Neural cell (in vitro differentiated cells): ENCODE measurements around the gene FBXO34. TPM values are rescaled to one million over a fixed set of nuclear protein-coding genes. Genes with fewer than 3 reads are reported as not detected.

ENCODE experiments used
- H2AFZ ChIP-seq: fragments of 200-600, 300-800 bp; sonication (generic), shearing (Covaris generic); 2 replicates; pipeline ENCODE4 v1.6.0; 2014; ENCODE audit warnings: low read depth, mild to moderate bottlenecking, antibody characterized with exemption, low read length, moderate library complexity
- H3F3A ChIP-seq: fragments of 200-600 bp; shearing (Covaris generic); 2 replicates; pipeline ENCODE4 v1.6.1; 2016; ENCODE audit warnings: mild to moderate bottlenecking, moderate library complexity, mixed read lengths, antibody characterized with exemption, low read length; ENCODE audit not compliant: insufficient read depth, poor library complexity, severe bottlenecking
- H3K27ac ChIP-seq: fragments of 200-600, 300-800 bp; sonication (generic), shearing (Covaris generic); 2 replicates; pipeline ENCODE4 v1.5.1; 2014; ENCODE audit warnings: mild to moderate bottlenecking, low read length, moderate library complexity
- H3K27me3 ChIP-seq: fragments of 300-800, 200-600 bp; sonication (generic), shearing (Covaris generic); 2 replicates; pipeline ENCODE4 v1.6.0; 2014; ENCODE audit warnings: mild to moderate bottlenecking, low read depth, low read length, moderate library complexity; ENCODE audit not compliant: insufficient read depth
- H3K36me3 ChIP-seq: fragments of 300-800, 200-600 bp; sonication (generic), shearing (Covaris generic); 2 replicates; pipeline ENCODE4 v1.5.1; 2014; ENCODE audit warnings: mild to moderate bottlenecking, antibody characterized with exemption, low read length, moderate library complexity; ENCODE audit not compliant: insufficient read depth
- H3K4me2 ChIP-seq: fragments of 300-800, 200-600 bp; sonication (generic), shearing (Covaris generic); 2 replicates; pipeline ENCODE4 v1.6.0; 2014; ENCODE audit warnings: mild to moderate bottlenecking, low read length
- H3K4me3 ChIP-seq: fragments of 300-800, 200-600 bp; sonication (generic), shearing (Covaris generic); 2 replicates; pipeline ENCODE4 v1.5.1; 2014; ENCODE audit warnings: mild to moderate bottlenecking, low read length, moderate library complexity
- H3K79me2 ChIP-seq: fragments of 200-600 bp; shearing (Covaris generic); replicated peaks from 2 replicates; pipeline ENCODE4 v1.6.0; 2014; ENCODE audit warnings: mild to moderate bottlenecking, low read length, moderate library complexity; ENCODE audit not compliant: insufficient read depth
- H3K9ac ChIP-seq: fragments of 300-800, 200-600 bp; sonication (generic), shearing (Covaris generic); 2 replicates; pipeline ENCODE4 v1.6.1; 2016; ENCODE audit warnings: mild to moderate bottlenecking, low read length, mixed read lengths
- H3K9me2 ChIP-seq: fragments of 200-600 bp; shearing (Covaris generic); 2 replicates; pipeline ENCODE4 v1.6.1; 2016; ENCODE audit warnings: mild to moderate bottlenecking, low read length, mixed read lengths; ENCODE audit not compliant: insufficient read depth
- H3K9me3 ChIP-seq: fragments of 200-600, 300-800 bp; sonication (generic), shearing (Covaris generic); 2 replicates; pipeline ENCODE4 v1.6.1; 2016; ENCODE audit warnings: mild to moderate bottlenecking, mixed run types, low read length, moderate library complexity, mixed read lengths
- H4K20me1 ChIP-seq: fragments of 200-600 bp; shearing (Covaris generic); 2 replicates; pipeline ENCODE4 v1.6.1; 2016; ENCODE audit warnings: mild to moderate bottlenecking, mixed run types; ENCODE audit not compliant: insufficient read depth
- EP300 ChIP-seq: fragments of 450-650 bp; conservative IDR thresholded peaks from 2 replicates; pipeline ENCODE4 v1.6.1; 2014; ENCODE audit warnings: antibody characterized with exemption, mild to moderate bottlenecking, moderate library complexity; ENCODE audit not compliant: poor library complexity, severe bottlenecking
- EZH2 ChIP-seq: fragments of 200-600, 300-800 bp; shearing (Covaris generic), sonication (generic); IDR thresholded peaks from 2 replicates; pipeline ENCODE4 v1.6.1; 2014; ENCODE audit warnings: antibody characterized with exemption, low read length, borderline replicate concordance, mild to moderate bottlenecking; ENCODE audit not compliant: insufficient read depth, poor library complexity, severe bottlenecking
- MXI1 ChIP-seq: fragments of 450-650 bp; conservative IDR thresholded peaks from 2 replicates; pipeline ENCODE4 v1.6.1; 2014; ENCODE audit warnings: antibody characterized with exemption, mild to moderate bottlenecking; ENCODE audit not compliant: poor library complexity, severe bottlenecking
- POLR2AphosphoS5 ChIP-seq: IDR thresholded peaks from 2 replicates; pipeline ENCODE4 v1.6.1; 2012
- RAD21 ChIP-seq: fragments of 450-650 bp; conservative IDR thresholded peaks from 2 replicates; pipeline ENCODE4 v1.6.1; 2014; ENCODE audit warnings: antibody characterized with exemption, mild to moderate bottlenecking, moderate library complexity
- SMC3 ChIP-seq: fragments of 450-650 bp; conservative IDR thresholded peaks from 2 replicates; pipeline ENCODE4 v1.6.1; 2014; ENCODE audit warnings: antibody characterized with exemption, mild to moderate bottlenecking, moderate library complexity; ENCODE audit not compliant: poor library complexity
- TAF1 ChIP-seq: IDR thresholded peaks from 2 replicates; pipeline ENCODE4 v1.6.1; 2012; ENCODE audit warnings: low read depth
- polyA plus RNA-seq: library from polyadenylated mRNA; depleted of rRNA; stranded (reverse); fragments of >200 nt; gene quantifications from 2 replicates; pipeline ENCODE4 v1.2.3, GENCODE V29; 2014
- TF ChIP-seq, protein P1 (sequence below): fragments of 450-650 bp; IDR thresholded peaks from 2 replicates; pipeline ENCODE4 v1.5.1; 2014; ENCODE audit warnings: antibody characterized with exemption, mild to moderate bottlenecking, moderate library complexity; ENCODE audit not compliant: poor library complexity, severe bottlenecking
- TF ChIP-seq, protein P2 (sequence below): IDR thresholded peaks from 2 replicates; pipeline ENCODE4 v1.6.1; 2012; ENCODE audit warnings: borderline replicate concordance

Gene FBXO34
- polyA plus RNA-seq, 1 donor from 2014 or later = 34.2 TPM

DNA sequence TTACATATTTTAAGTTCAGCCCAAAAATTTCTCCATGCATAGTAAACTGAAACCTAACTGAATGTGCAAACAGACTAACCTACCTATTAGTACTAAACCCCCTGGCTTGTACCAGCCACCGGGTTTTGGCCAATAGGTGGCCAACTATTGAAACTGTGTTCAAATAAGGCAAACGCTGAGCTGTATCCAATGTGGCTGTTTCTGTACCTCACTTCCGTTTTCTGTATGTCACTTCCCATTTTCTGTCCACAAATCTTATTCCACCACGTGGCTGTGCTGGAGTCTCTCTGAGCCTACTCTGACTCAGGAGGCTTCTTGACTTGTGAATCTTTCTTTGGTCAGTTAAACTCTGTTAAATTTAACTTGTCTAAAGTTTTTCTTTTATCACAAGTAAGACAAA lies 6.0 kb upstream of the FBXO34 start:
- H3K9me3 ChIP-seq = no peaks in the 10 kb centered on the region
- H3K27ac ChIP-seq = no peak overlapping the region
- H3F3A ChIP-seq = no peaks in the 10 kb centered on the region
- H4K20me1 ChIP-seq = no peaks in the 10 kb centered on the region
- no peaks in the 10 kb centered on the region for H3K36me3 ChIP-seq
- no peaks in the 10 kb centered on the region for H3K79me2 ChIP-seq
- no peaks in the 10 kb centered on the region for H3K27me3 ChIP-seq
- H2AFZ ChIP-seq = no peak overlapping the region
- no peak overlapping the region for H3K4me2 ChIP-seq
- H3K9me2 ChIP-seq = no peaks in the 10 kb centered on the region
- TF ChIP-seq, protein P1, sequence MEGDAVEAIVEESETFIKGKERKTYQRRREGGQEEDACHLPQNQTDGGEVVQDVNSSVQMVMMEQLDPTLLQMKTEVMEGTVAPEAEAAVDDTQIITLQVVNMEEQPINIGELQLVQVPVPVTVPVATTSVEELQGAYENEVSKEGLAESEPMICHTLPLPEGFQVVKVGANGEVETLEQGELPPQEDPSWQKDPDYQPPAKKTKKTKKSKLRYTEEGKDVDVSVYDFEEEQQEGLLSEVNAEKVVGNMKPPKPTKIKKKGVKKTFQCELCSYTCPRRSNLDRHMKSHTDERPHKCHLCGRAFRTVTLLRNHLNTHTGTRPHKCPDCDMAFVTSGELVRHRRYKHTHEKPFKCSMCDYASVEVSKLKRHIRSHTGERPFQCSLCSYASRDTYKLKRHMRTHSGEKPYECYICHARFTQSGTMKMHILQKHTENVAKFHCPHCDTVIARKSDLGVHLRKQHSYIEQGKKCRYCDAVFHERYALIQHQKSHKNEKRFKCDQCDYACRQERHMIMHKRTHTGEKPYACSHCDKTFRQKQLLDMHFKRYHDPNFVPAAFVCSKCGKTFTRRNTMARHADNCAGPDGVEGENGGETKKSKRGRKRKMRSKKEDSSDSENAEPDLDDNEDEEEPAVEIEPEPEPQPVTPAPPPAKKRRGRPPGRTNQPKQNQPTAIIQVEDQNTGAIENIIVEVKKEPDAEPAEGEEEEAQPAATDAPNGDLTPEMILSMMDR = no peak
- no peak for TF ChIP-seq RAD21
- TF ChIP-seq POLR2AphosphoS5 = no peak
- TF ChIP-seq TAF1 = no peak
- TF ChIP-seq EZH2 = no peak
- no peak for TF ChIP-seq SMC3
- TF ChIP-seq MXI1 = no peak
- TF ChIP-seq, protein P2, sequence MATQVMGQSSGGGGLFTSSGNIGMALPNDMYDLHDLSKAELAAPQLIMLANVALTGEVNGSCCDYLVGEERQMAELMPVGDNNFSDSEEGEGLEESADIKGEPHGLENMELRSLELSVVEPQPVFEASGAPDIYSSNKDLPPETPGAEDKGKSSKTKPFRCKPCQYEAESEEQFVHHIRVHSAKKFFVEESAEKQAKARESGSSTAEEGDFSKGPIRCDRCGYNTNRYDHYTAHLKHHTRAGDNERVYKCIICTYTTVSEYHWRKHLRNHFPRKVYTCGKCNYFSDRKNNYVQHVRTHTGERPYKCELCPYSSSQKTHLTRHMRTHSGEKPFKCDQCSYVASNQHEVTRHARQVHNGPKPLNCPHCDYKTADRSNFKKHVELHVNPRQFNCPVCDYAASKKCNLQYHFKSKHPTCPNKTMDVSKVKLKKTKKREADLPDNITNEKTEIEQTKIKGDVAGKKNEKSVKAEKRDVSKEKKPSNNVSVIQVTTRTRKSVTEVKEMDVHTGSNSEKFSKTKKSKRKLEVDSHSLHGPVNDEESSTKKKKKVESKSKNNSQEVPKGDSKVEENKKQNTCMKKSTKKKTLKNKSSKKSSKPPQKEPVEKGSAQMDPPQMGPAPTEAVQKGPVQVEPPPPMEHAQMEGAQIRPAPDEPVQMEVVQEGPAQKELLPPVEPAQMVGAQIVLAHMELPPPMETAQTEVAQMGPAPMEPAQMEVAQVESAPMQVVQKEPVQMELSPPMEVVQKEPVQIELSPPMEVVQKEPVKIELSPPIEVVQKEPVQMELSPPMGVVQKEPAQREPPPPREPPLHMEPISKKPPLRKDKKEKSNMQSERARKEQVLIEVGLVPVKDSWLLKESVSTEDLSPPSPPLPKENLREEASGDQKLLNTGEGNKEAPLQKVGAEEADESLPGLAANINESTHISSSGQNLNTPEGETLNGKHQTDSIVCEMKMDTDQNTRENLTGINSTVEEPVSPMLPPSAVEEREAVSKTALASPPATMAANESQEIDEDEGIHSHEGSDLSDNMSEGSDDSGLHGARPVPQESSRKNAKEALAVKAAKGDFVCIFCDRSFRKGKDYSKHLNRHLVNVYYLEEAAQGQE = no peak
- TF ChIP-seq EP300 = no peak
- H3K4me3 ChIP-seq = no peak overlapping the region
- no peak overlapping the region for H3K9ac ChIP-seq

DNA sequence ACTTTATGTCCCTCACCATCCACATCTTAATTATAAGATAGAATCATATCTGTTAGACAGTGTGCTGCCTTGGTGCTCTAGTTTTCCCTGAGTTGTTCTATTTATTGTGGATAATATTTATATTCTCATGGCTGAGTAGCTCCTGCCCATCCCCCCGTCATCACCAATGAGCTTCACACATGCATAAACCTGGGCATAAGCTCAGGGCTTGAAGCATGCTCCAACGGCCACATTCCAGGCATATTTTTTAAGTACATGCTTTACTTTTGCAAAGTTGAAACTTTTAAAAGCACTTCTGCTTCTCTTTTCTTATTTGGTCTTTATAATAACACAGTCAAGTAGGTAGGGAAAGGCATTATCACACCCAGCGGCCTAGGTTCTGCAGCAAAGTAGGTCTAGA lies 3.4 kb upstream of the FBXO34 start:
- Histone ChIP-seq H2AFZ (no peak overlapping the region), H3K4me2 (no peak overlapping the region), H3K79me2 (peaks cover 7% of the 10 kb centered on the region), H3K9me2 (no peaks in the 10 kb centered on the region), H3K27me3 (no peaks in the 10 kb centered on the region), H3K9me3 (no peaks in the 10 kb centered on the region), H3K27ac (no peak overlapping the region), H3K36me3 (no peaks in the 10 kb centered on the region), H3K4me3 (no peak overlapping the region), H3F3A (no peaks in the 10 kb centered on the region), H3K9ac (no peak overlapping the region), H4K20me1 (no peaks in the 10 kb centered on the region)
- TF ChIP-seq SMC3 (no peak), POLR2AphosphoS5 (no peak), EZH2 (no peak), MXI1 (no peak), EP300 (no peak), TAF1 (no peak), RAD21 (no peak)
- TF ChIP-seq, protein P1 = no peak
- TF ChIP-seq, protein P2 = no peak
